ENCODE measurements around the gene STX1B.

Gene STX1B

GRCh38 chr16:30992276-30992780 is 18.1 kb downstream of the STX1B start:
- Histone ChIP-seq H3F3A (ENCODE audit: low read depth) (no peaks in the 10 kb centered on the region), H3K36me3 (ENCODE audit: insufficient read depth, low read length) (no peaks in the 10 kb centered on the region), H2AFZ (ENCODE audit: low read length) (no peak overlapping the region), H3K79me2 (ENCODE audit: insufficient read depth, low read length) (no peaks in the 10 kb centered on the region), H3K9me2 (replicated peaks; ENCODE audit: low read depth, low read length) (no peaks in the 10 kb centered on the region), H3K4me1 (ENCODE audit: insufficient read depth, low read length, poor library complexity, severe bottlenecking) (peaks cover 3% of the 10 kb centered on the region), H3K9ac (ENCODE audit: low read depth, low read length, poor library complexity, severe bottlenecking) (no peak overlapping the region), H3K4me2 (ENCODE audit: low read depth, low read length, poor library complexity, severe bottlenecking) (no peak overlapping the region), H4K20me1 (ENCODE audit: insufficient read depth, low read length, poor library complexity, severe bottlenecking) (no peaks in the 10 kb centered on the region), H3K9me3 (ENCODE audit: insufficient read depth, low read depth, low read length) (no peaks in the 10 kb centered on the region), H3K27me3 (ENCODE audit: insufficient read depth, low read length, poor library complexity, severe bottlenecking) (no peaks in the 10 kb centered on the region), H3K4me3 (ENCODE audit: low read length, poor library complexity, severe bottlenecking) (no peak overlapping the region)
- TF ChIP-seq, protein P1, sequence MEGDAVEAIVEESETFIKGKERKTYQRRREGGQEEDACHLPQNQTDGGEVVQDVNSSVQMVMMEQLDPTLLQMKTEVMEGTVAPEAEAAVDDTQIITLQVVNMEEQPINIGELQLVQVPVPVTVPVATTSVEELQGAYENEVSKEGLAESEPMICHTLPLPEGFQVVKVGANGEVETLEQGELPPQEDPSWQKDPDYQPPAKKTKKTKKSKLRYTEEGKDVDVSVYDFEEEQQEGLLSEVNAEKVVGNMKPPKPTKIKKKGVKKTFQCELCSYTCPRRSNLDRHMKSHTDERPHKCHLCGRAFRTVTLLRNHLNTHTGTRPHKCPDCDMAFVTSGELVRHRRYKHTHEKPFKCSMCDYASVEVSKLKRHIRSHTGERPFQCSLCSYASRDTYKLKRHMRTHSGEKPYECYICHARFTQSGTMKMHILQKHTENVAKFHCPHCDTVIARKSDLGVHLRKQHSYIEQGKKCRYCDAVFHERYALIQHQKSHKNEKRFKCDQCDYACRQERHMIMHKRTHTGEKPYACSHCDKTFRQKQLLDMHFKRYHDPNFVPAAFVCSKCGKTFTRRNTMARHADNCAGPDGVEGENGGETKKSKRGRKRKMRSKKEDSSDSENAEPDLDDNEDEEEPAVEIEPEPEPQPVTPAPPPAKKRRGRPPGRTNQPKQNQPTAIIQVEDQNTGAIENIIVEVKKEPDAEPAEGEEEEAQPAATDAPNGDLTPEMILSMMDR (conservative IDR thresholded peaks at IDR 0.05; ENCODE audit: low read length) = no peak
- no peak for TF ChIP-seq EZH2phosphoT487 (IDR thresholded peaks at IDR 0.05; ENCODE audit: borderline replicate concordance)

DNA sequence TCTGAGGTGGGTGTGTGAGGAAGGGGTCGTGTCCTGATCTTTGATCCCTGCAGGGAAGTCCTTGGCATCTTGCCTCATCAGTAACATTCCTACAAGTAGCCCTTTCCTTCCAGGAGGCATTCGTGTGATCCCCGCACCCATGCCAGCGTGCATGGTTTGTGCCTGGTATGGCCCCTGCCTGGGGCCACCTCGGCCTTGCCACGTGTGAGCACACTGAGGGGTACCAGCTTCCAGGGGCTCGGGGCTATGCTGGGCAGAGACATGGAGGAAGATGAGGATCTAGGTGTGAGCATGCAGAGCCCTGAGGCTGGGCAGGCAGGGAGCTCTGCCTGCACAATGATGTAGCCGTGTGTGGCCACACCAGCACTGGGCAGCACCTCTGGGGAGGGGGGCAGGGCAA is 19.4 kb downstream of the STX1B start:
- H4K20me1 ChIP-seq (ENCODE audit: insufficient read depth, low read length, poor library complexity, severe bottlenecking) = no peaks in the 10 kb centered on the region
- no peak overlapping the region for H3K4me2 ChIP-seq (ENCODE audit: low read depth, low read length, poor library complexity, severe bottlenecking)
- no peak overlapping the region for H2AFZ ChIP-seq (ENCODE audit: low read length)
- no peak overlapping the region for H3K9ac ChIP-seq (ENCODE audit: low read depth, low read length, poor library complexity, severe bottlenecking)
- no peaks in the 10 kb centered on the region for H3K79me2 ChIP-seq (ENCODE audit: insufficient read depth, low read length)
- TF ChIP-seq, protein P1 (conservative IDR thresholded peaks at IDR 0.05; ENCODE audit: low read length) = no peak
- TF ChIP-seq EZH2phosphoT487 (IDR thresholded peaks at IDR 0.05; ENCODE audit: borderline replicate concordance) = no peak
- H3K4me3 ChIP-seq (ENCODE audit: low read length, poor library complexity, severe bottlenecking) = no peak overlapping the region
- H3K9me3 ChIP-seq (ENCODE audit: insufficient read depth, low read depth, low read length) = no peaks in the 10 kb centered on the region
- H3K9me2 ChIP-seq (replicated peaks; ENCODE audit: low read depth, low read length) = no peaks in the 10 kb centered on the region
- no peaks in the 10 kb centered on the region for H3F3A ChIP-seq (ENCODE audit: low read depth)
- H3K36me3 ChIP-seq (ENCODE audit: insufficient read depth, low read length) = no peaks in the 10 kb centered on the region
- H3K4me1 ChIP-seq (ENCODE audit: insufficient read depth, low read length, poor library complexity, severe bottlenecking) = peaks cover 3% of the 10 kb centered on the region
- no peaks in the 10 kb centered on the region for H3K27me3 ChIP-seq (ENCODE audit: insufficient read depth, low read length, poor library complexity, severe bottlenecking)

DNA sequence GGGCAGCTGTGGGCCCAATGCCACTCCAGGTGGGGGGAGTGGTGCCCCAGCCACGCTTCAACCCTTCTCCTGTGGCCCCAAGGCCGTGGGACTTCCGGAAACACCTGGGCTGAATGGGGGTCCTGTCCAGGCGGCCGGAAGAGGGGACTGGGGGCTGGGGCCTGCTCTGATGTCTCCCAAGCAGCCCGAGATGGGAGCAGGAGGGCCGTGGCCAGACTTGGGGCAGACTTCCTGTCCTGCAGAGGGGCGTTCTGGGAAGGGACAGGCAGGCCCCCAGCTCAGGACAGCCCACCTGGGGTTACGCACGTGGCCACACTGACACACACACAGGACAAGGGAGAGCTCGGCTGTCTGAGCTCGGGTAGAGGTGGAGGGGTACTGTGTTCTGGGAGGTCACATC is 20.3 kb downstream of the STX1B start:
- TF ChIP-seq, protein P1 (conservative IDR thresholded peaks at IDR 0.05; ENCODE audit: low read length) = no peak
- TF ChIP-seq EZH2phosphoT487 (IDR thresholded peaks at IDR 0.05; ENCODE audit: borderline replicate concordance) = no peak
- H3K79me2 ChIP-seq (ENCODE audit: insufficient read depth, low read length) = no peaks in the 10 kb centered on the region
- H3K9me3 ChIP-seq (ENCODE audit: insufficient read depth, low read depth, low read length) = no peaks in the 10 kb centered on the region
- no peaks in the 10 kb centered on the region for H3K27me3 ChIP-seq (ENCODE audit: insufficient read depth, low read length, poor library complexity, severe bottlenecking)
- H4K20me1 ChIP-seq (ENCODE audit: insufficient read depth, low read length, poor library complexity, severe bottlenecking) = no peaks in the 10 kb centered on the region
- peaks cover 3% of the 10 kb centered on the region for H3K4me1 ChIP-seq (ENCODE audit: insufficient read depth, low read length, poor library complexity, severe bottlenecking)
- no peak overlapping the region for H2AFZ ChIP-seq (ENCODE audit: low read length)
- H3K36me3 ChIP-seq (ENCODE audit: insufficient read depth, low read length) = no peaks in the 10 kb centered on the region
- H3K4me2 ChIP-seq (ENCODE audit: low read depth, low read length, poor library complexity, severe bottlenecking) = no peak overlapping the region
- H3K9me2 ChIP-seq (replicated peaks; ENCODE audit: low read depth, low read length) = no peaks in the 10 kb centered on the region
- no peaks in the 10 kb centered on the region for H3F3A ChIP-seq (ENCODE audit: low read depth)
- no peak overlapping the region for H3K9ac ChIP-seq (ENCODE audit: low read depth, low read length, poor library complexity, severe bottlenecking)
- H3K4me3 ChIP-seq (ENCODE audit: low read length, poor library complexity, severe bottlenecking) = no peak overlapping the region
